Astrocyte (in vitro differentiated cells and primary cell): ENCODE data around the gene LRBA. TPM values are rescaled to one million over a fixed set of nuclear protein-coding genes. Genes with fewer than 3 reads are reported as not detected.

Experiments
- DNase-seq: peaks from one replicate; pipeline ENCODE4 v3.0.0-alpha.2; 2010; ENCODE audit warnings: low read depth
- FAIRE-seq: peaks from 2 replicates; lab custom pipeline; 2011; peaks lifted over from hg19 to GRCh38; lab: Jason Lieb, UNC
- H2AFZ ChIP-seq: 2 replicates; pipeline ENCODE4 v1.6.0; 2012; ENCODE audit warnings: low read depth, low read length, inconsistent platforms
- H3K27ac ChIP-seq: 2 replicates; pipeline ENCODE4 v1.5.1; 2011; ENCODE audit warnings: low read depth, low read length, inconsistent platforms
- H3K27me3 ChIP-seq: 2 replicates; pipeline ENCODE4 v1.6.0; 2011; ENCODE audit warnings: low read length, inconsistent platforms; ENCODE audit not compliant: insufficient read depth
- H3K36me3 ChIP-seq: 2 replicates; pipeline ENCODE4 v1.5.1; 2011; ENCODE audit warnings: low read length, inconsistent platforms; ENCODE audit not compliant: insufficient read depth
- H3K4me1 ChIP-seq: 2 replicates; pipeline ENCODE4 v1.5.1; 2011; ENCODE audit warnings: low read length, inconsistent platforms; ENCODE audit not compliant: insufficient read depth
- H3K4me2 ChIP-seq: 2 replicates; pipeline ENCODE4 v1.6.0; 2012; ENCODE audit warnings: low read length, inconsistent platforms
- H3K4me3 ChIP-seq: 2 replicates; pipeline ENCODE4 v1.5.1; 2011; ENCODE audit warnings: low read depth, mild to moderate bottlenecking, low read length, inconsistent platforms; ENCODE audit not compliant: insufficient read depth
- H3K79me2 ChIP-seq: 2 replicates; pipeline ENCODE4 v1.6.0; 2012; ENCODE audit warnings: mild to moderate bottlenecking, low read length, inconsistent platforms; ENCODE audit not compliant: insufficient read depth
- H3K9ac ChIP-seq: 2 replicates; pipeline ENCODE4 v1.6.0; 2012; ENCODE audit warnings: mild to moderate bottlenecking, low read length, inconsistent platforms
- H3K9me3 ChIP-seq: 2 replicates; pipeline ENCODE4 v1.5.1; 2012; ENCODE audit warnings: low read depth, mild to moderate bottlenecking, low read length, inconsistent platforms; ENCODE audit not compliant: insufficient read depth
- H4K20me1 ChIP-seq: 2 replicates; pipeline ENCODE4 v1.6.0; 2012; ENCODE audit warnings: low read length, inconsistent platforms; ENCODE audit not compliant: insufficient read depth
- H3K27ac Mint-ChIP-seq: one replicate; pipeline ENCODE4 v1.8.0; 2021; ENCODE audit warnings: mild to moderate bottlenecking, mixed read lengths; ENCODE audit not compliant: unreplicated experiment
- H3K27me3 Mint-ChIP-seq: one replicate; pipeline ENCODE4 v1.8.0; 2021; ENCODE audit warnings: low read depth, mixed read lengths; ENCODE audit not compliant: unreplicated experiment
- H3K36me3 Mint-ChIP-seq: one replicate; pipeline ENCODE4 v1.8.0; 2021; ENCODE audit warnings: low read depth, mixed read lengths; ENCODE audit not compliant: unreplicated experiment
- H3K4me1 Mint-ChIP-seq: one replicate; pipeline ENCODE4 v1.8.0; 2021; ENCODE audit warnings: low read depth, mixed read lengths; ENCODE audit not compliant: unreplicated experiment
- H3K4me3 Mint-ChIP-seq: one replicate; pipeline ENCODE4 v1.8.0; 2021; ENCODE audit warnings: mild to moderate bottlenecking, moderate library complexity, mixed read lengths; ENCODE audit not compliant: unreplicated experiment
- H3K9me3 Mint-ChIP-seq: one replicate; pipeline ENCODE4 v1.8.0; 2021; ENCODE audit warnings: mild to moderate bottlenecking, mixed read lengths; ENCODE audit not compliant: unreplicated experiment
- EZH2 ChIP-seq: IDR thresholded peaks from 2 replicates; pipeline ENCODE4 v1.6.1; 2012; ENCODE audit warnings: mild to moderate bottlenecking, low read length, inconsistent platforms; ENCODE audit not compliant: insufficient read depth
- total RNA-seq: library from RNA; stranded (reverse); gene quantifications from 2 replicates; pipeline ENCODE4 v1.2.1, GENCODE V29; 2021
- TF ChIP-seq, protein P1 (sequence below): IDR thresholded peaks from 2 replicates; pipeline ENCODE4 v1.5.1; 2011; ENCODE audit warnings: low read depth, mild to moderate bottlenecking, inconsistent platforms, low read length, moderate library complexity; ENCODE audit not compliant: insufficient read depth

The LRBA gene
- total RNA-seq, 1 donor from 2014 or later, result 25.3 TPM

DNA sequence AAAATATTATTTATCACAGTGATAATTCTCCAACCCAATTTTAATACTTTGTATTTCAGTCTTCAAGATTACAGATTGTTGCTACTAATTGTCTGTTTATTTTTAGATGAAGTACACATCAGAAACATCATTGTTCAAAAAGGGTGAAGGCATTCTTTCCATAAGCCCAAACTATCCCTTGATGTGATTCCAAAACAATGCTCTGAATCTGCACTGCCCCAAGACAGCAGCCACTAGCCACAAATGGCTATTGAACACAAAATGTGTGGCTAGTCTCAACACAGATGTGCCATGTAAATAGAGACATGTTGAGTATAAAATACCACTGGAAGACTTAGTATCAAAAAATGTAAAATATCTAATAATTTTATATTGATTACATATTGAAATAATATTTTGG, 583.9 kb downstream of the LRBA start:
- H3K4me1 ChIP-seq, result no peaks in the 10 kb centered on the region
- H4K20me1 ChIP-seq, result no peaks in the 10 kb centered on the region
- no peak overlapping the region for H3K4me2 ChIP-seq
- Mint-ChIP-seq H3K4me3 (no peak overlapping the region), H3K36me3 (peaks cover 2% of the 10 kb centered on the region), H3K27ac (no peak overlapping the region), H3K9me3 (no peaks in the 10 kb centered on the region), H3K27me3 (no peaks in the 10 kb centered on the region), H3K4me1 (no peaks in the 10 kb centered on the region)
- H3K79me2 ChIP-seq, result no peaks in the 10 kb centered on the region
- H3K9me3 ChIP-seq, result no peaks in the 10 kb centered on the region
- FAIRE-seq (no peak), DNase-seq (no peak)
- H3K27me3 ChIP-seq, result no peaks in the 10 kb centered on the region
- no peak overlapping the region for H3K4me3 ChIP-seq
- H3K36me3 ChIP-seq, result no peaks in the 10 kb centered on the region
- TF ChIP-seq, protein P1, sequence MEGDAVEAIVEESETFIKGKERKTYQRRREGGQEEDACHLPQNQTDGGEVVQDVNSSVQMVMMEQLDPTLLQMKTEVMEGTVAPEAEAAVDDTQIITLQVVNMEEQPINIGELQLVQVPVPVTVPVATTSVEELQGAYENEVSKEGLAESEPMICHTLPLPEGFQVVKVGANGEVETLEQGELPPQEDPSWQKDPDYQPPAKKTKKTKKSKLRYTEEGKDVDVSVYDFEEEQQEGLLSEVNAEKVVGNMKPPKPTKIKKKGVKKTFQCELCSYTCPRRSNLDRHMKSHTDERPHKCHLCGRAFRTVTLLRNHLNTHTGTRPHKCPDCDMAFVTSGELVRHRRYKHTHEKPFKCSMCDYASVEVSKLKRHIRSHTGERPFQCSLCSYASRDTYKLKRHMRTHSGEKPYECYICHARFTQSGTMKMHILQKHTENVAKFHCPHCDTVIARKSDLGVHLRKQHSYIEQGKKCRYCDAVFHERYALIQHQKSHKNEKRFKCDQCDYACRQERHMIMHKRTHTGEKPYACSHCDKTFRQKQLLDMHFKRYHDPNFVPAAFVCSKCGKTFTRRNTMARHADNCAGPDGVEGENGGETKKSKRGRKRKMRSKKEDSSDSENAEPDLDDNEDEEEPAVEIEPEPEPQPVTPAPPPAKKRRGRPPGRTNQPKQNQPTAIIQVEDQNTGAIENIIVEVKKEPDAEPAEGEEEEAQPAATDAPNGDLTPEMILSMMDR, result no peak
- no peak for TF ChIP-seq EZH2
- no peak overlapping the region for H3K27ac ChIP-seq
- no peak overlapping the region for H2AFZ ChIP-seq
- no peak overlapping the region for H3K9ac ChIP-seq

DNA sequence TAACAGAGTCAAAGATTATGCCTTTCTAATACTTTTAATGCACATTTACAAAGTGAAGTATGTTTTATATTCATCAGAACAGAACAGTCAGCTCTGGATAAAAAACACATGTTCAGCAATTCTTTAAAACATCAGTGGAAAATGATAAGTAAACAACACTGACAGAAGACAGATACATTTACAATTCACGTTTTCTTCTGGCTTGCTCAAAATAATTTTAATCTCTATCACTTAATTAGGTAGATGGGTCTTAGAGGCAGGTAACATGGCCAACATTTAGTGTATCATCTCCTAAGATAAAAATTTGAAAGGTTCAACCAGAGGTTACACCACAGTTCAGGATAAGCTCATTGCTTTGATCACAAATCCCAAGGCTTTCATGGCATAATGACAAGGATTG, 589.9 kb downstream of the LRBA start:
- Histone ChIP-seq H4K20me1 (no peaks in the 10 kb centered on the region), H3K4me2 (no peak overlapping the region), H3K36me3 (no peaks in the 10 kb centered on the region), H3K4me3 (no peak overlapping the region), H3K27ac (no peak overlapping the region), H3K4me1 (no peaks in the 10 kb centered on the region), H3K79me2 (no peaks in the 10 kb centered on the region), H2AFZ (no peak overlapping the region), H3K9ac (no peak overlapping the region), H3K9me3 (no peaks in the 10 kb centered on the region), H3K27me3 (no peaks in the 10 kb centered on the region)
- Mint-ChIP-seq H3K4me1 (no peaks in the 10 kb centered on the region), H3K9me3 (no peaks in the 10 kb centered on the region), H3K36me3 (peaks cover 11% of the 10 kb centered on the region), H3K27ac (no peak overlapping the region), H3K27me3 (no peaks in the 10 kb centered on the region), H3K4me3 (no peak overlapping the region)
- FAIRE-seq (no peak), DNase-seq (no peak)
- TF ChIP-seq EZH2, result no peak
- TF ChIP-seq, protein P1, result no peak

DNA sequence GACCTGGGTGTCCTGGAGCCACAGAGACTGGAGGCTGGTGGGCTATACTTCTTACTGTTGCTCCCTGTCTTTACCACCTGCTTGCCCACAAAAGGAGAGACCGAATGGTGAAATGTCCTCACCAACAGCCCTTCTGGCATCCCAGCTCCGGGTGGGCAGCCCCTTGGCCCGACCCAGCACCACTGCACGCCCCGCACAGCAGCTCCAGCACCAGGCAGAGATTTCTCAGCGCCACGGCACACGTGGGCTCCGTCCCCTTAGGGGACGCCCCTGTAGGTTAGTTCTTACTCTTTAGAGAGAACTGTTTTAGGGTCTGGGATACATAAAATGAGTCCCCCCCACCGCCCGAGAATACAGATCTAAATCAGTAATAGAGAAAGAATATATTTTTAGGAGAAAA, 591.6 kb downstream of the LRBA start:
- Histone ChIP-seq H3K9ac (no peak overlapping the region), H3K79me2 (no peaks in the 10 kb centered on the region), H4K20me1 (no peaks in the 10 kb centered on the region), H3K4me3 (no peak overlapping the region), H3K4me2 (no peak overlapping the region), H2AFZ (no peak overlapping the region), H3K9me3 (no peaks in the 10 kb centered on the region), H3K36me3 (no peaks in the 10 kb centered on the region), H3K27me3 (no peaks in the 10 kb centered on the region), H3K4me1 (no peaks in the 10 kb centered on the region), H3K27ac (no peak overlapping the region)
- no peak for FAIRE-seq
- Mint-ChIP-seq H3K36me3 (peaks cover 11% of the 10 kb centered on the region), H3K4me1 (no peaks in the 10 kb centered on the region), H3K9me3 (no peaks in the 10 kb centered on the region), H3K27me3 (no peaks in the 10 kb centered on the region), H3K4me3 (no peak overlapping the region), H3K27ac (no peak overlapping the region)
- no peak for DNase-seq
- TF ChIP-seq EZH2, result no peak
- TF ChIP-seq, protein P1, result no peak
